Stimulated activated naive B cell treated with anti-CD40 and anti-IgM and Interleukin-4, amounts not matched to agents 10 μg/mL and 1 μg/mL and 100 μg/mL, for 72 hours (primary cell): ENCODE results near the gene TTC14.
"Not testable (repeated sequence)": the region's sequence is repeated elsewhere in the genome, so short reads cannot be mapped to it uniquely, and the experiment has no call there.

Experiments
- ATAC-seq, 2 donors: fragments of 150-1000 bp; cut with Tn5 transposase; replicated peaks; 2 replicates each; pipeline ENCODE4 v1.10.0; 2021; ENCODE audit warnings: moderate library complexity in 1 of 2
- DNase-seq: peaks from one replicate; pipeline ENCODE4 v3.0.0; 2021
- H3K27ac Mint-ChIP-seq: one replicate; pipeline ENCODE4 v1.8.0; 2022; ENCODE audit warnings: mild to moderate bottlenecking, mixed read lengths
- H3K27me3 Mint-ChIP-seq, 2 donors: one replicate each; pipeline ENCODE4 v1.8.0; 2022; ENCODE audit warnings: mixed read lengths in 2 of 2
- H3K36me3 Mint-ChIP-seq, 2 donors: one replicate each; pipeline ENCODE4 v1.8.0; 2022; ENCODE audit warnings: mixed read lengths in 2 of 2, mild to moderate bottlenecking in 1 of 2
- H3K4me1 Mint-ChIP-seq, 2 donors: one replicate each; pipeline ENCODE4 v1.8.0; 2022; ENCODE audit warnings: mixed read lengths in 2 of 2, mild to moderate bottlenecking in 1 of 2
- H3K4me3 Mint-ChIP-seq, 2 donors: one replicate each; pipeline ENCODE4 v1.8.0; 2022; ENCODE audit warnings: mild to moderate bottlenecking in 2 of 2, mixed read lengths in 2 of 2, moderate library complexity in 1 of 2
- H3K9me3 Mint-ChIP-seq, 2 donors: one replicate each; pipeline ENCODE4 v1.8.0; 2022; ENCODE audit warnings: mixed read lengths in 2 of 2, mild to moderate bottlenecking in 1 of 2

Gene TTC14

DNA sequence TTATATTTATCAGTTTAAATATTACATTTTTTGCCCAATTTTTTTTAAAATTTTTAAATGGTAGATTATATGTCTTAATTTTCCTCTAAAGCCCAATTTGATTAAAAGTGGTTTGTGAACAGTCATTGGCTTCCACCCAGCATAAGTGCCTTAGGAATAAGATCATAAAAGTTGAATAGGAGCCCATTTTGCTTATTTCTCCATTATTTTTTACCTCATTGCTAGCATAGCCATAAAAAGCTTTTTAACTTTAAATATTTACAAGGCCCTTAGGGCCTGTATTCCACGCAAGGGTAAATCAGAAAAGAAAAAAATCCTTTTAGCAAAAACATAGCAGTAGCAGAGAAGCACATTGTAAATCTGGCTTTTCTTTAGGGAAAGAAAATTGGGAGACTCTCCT, 9.0 kb downstream of the TTC14 start:
- Mint-ChIP-seq H3K36me3 (peaks cover 31 to 33% of the 10 kb centered on the region in 2 donors), H3K27ac (no peak overlapping the region), H3K4me3 (no peak overlapping the region), H3K9me3 (no peaks in the 10 kb centered on the region), H3K4me1 (peaks cover 0 to 3% of the 10 kb centered on the region in 2 donors), H3K27me3 (no peaks in the 10 kb centered on the region)
- DNase-seq (no peak), ATAC-seq (no peak)

DNA sequence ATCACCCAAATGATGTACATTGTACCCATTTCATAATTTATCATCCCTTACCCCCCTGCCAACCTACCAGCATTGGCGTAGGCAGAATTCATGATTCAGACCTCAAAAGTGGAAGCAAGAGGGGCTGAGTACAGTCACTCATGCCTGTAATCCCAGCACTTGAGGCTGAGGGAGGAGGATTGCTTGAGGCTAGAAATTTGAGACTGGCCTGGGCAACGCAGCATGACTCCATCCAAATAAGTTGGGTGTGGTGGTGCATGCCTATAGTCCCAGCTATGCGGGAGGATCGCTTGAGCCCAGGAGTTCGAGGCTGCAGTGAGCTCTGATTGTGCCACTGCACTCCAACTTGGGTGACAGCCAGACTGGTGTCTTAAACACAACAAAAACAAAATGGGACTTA, 10.4 kb downstream of the TTC14 start:
- ATAC-seq = no peak
- no peak overlapping the region for H3K4me3 Mint-ChIP-seq
- no peak overlapping the region for H3K27ac Mint-ChIP-seq
- H3K4me1 Mint-ChIP-seq = peaks cover 0 to 3% of the 10 kb centered on the region in 2 donors
- H3K36me3 Mint-ChIP-seq = peaks cover 28 to 30% of the 10 kb centered on the region in 2 donors
- H3K27me3 Mint-ChIP-seq = no peaks in the 10 kb centered on the region
- no peaks in the 10 kb centered on the region for H3K9me3 Mint-ChIP-seq
- no peak for DNase-seq

DNA sequence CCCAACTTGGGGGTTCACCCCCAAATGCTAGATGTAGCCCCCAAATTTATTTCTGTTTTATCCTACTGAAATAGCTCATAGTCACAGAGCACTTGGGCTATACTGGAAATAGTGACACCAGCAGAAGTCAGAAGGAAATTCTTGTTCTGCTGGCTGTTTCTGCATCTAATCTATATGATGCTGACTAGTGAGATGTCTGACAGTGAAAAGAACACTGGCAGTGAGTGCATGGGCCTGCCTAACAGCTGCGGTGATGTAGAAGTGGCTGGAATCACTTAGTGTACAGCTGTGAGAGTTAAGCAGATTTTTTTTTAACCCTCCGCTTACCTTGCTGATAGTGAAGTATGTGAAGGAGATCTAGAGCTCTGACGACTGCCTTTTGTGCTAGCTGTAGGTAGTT, 14.0 kb downstream of the TTC14 start:
- Mint-ChIP-seq H3K27ac (no peak overlapping the region), H3K4me3 (no peak overlapping the region), H3K27me3 (no peaks in the 10 kb centered on the region), H3K9me3 (peaks cover 0 to 2% of the 10 kb centered on the region in 2 donors), H3K4me1 (peaks cover 0 to 2% of the 10 kb centered on the region in 2 donors), H3K36me3 (peaks cover 20 to 27% of the 10 kb centered on the region in 2 donors)
- DNase-seq = no peak
- no peak for ATAC-seq

DNA sequence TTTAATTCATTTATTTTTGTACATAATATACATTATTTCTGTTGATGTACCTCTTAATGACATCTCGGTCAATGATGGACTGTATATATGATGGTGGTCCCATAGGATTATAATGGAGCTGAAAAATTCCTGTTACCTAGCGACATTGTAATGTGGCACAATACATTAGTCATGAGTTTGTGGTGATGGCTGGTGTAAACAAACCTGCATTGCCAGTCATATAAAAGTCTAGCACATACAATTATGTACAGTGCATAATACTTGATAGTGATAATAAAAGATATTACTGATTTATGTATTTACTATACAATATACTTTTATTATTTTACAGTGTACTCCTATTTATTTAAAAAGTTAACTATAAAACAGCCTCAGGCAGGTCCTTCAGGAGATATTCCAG, 15.1 kb downstream of the TTC14 start:
- H3K4me3 Mint-ChIP-seq = no peak overlapping the region
- H3K9me3 Mint-ChIP-seq = peaks cover 0 to 7% of the 10 kb centered on the region in 2 donors
- H3K36me3 Mint-ChIP-seq = peaks cover 23 to 32% of the 10 kb centered on the region in 2 donors
- peaks cover under 1 to 2% of the 10 kb centered on the region in 2 donors for H3K4me1 Mint-ChIP-seq
- DNase-seq = no peak
- H3K27ac Mint-ChIP-seq = no peak overlapping the region
- no peaks in the 10 kb centered on the region for H3K27me3 Mint-ChIP-seq
- no peak for ATAC-seq

DNA sequence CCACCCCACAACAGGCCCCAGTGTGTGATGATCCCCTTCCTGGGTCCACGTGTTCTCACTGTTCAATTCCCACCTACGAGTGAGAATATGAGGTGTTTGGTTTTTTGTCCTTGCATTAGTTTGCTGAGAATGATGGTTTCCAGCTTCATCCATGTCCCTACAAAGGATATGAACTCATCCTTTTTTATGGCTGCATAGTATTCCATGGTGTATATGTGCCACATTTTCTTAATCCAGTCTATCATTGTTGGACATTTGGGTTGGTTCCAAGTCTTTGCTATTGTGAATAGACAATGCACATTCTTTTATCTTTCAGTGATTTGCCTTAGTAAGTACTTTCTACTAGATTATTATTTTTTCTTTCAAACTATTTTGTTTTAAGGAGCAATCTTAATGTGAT, 16.6 kb downstream of the TTC14 start:
- not testable (repeated sequence) for ATAC-seq, H3K4me3 Mint-ChIP-seq, H3K27ac Mint-ChIP-seq, H3K27me3 Mint-ChIP-seq, H3K4me1 Mint-ChIP-seq, DNase-seq
- H3K9me3 Mint-ChIP-seq = peaks cover 3 to 12% of the 10 kb centered on the region in 2 donors
- H3K36me3 Mint-ChIP-seq = peaks cover 26 to 40% of the 10 kb centered on the region in 2 donors

DNA sequence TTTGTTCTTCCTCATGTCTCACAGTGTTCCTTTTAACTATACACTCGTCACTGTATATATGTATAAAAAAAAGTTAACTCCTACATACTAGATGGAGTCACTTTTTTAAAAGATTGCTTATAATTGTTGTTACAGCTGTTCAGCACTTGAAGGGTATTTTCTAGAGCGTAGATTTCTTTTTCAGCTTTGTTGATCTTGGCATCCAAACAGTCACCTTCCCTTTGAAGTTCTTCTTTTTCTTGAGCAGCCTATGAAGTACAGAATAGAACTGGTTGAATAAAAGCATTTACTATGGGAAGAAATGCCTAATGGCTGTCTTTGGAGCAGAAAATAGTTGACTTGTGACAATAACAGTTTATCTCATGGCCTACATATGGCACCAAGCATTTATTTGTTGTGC, 17.8 kb downstream of the TTC14 start:
- peaks cover 10 to 14% of the 10 kb centered on the region in 2 donors for H3K4me1 Mint-ChIP-seq
- H3K27ac Mint-ChIP-seq = no peak overlapping the region
- no peak for ATAC-seq

DNA sequence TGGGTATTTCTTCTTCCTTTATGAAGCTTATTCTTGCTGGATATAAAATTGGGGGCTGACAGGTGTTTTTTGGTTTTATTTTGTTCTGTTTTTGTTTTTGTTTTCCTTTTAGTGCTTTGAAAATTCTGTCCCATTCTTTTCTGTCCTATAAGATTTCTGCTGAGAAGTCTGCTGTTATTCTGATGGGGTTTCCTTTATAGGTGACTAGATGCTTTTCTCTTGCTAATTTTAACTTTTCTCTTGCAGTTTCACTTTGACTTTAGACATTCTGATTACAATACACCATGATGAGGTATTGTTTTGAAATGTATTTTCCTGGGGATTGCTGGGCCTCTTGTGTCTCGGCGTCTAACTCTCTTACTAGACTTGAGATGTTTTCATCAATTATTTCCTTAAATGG, 22.8 kb downstream of the TTC14 start:
- Mint-ChIP-seq H3K27ac (peak overlapping the region; percentile 65), H3K36me3 (peaks cover 58 to 70% of the 10 kb centered on the region in 2 donors), H3K4me3 (no peak overlapping the region), H3K9me3 (peaks cover 16 to 20% of the 10 kb centered on the region in 2 donors), H3K4me1 (peaks cover 13 to 29% of the 10 kb centered on the region in 2 donors), H3K27me3 (no peaks in the 10 kb centered on the region)
- peak in 1 of 2 donors; percentile 31 for ATAC-seq
- no peak for DNase-seq

More for the DNA sequence above, 17.8 kb downstream of the TTC14 start:
- H3K36me3 Mint-ChIP-seq = peaks cover 36 to 51% of the 10 kb centered on the region in 2 donors
- peaks cover 14 to 17% of the 10 kb centered on the region in 2 donors for H3K9me3 Mint-ChIP-seq
- no peak overlapping the region for H3K4me3 Mint-ChIP-seq
- H3K27me3 Mint-ChIP-seq = no peaks in the 10 kb centered on the region
- DNase-seq = no peak

DNA sequence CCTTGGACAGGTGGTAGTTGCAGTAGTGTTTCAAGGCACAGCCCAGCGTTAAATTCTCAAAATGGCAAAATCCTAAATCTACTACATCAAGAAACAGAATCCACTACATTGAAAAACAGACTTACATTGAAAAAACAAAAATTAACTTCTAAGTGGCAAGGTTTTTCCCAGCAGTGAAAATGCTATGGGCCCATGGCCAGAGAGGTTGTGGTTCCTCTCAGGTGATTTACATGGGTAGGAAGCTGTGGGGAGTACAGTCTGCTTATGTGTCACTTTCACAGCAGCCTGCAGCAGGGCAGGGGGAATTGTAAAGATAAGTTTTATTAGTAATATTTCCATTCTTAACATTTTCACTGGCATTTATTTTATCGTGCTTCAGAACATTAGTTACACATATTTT, 24.9 kb downstream of the TTC14 start:
- DNase-seq (no peak), ATAC-seq (peak; percentile 84 to 90)
- no peak overlapping the region for H3K4me3 Mint-ChIP-seq
- H3K4me1 Mint-ChIP-seq = peaks cover 13 to 29% of the 10 kb centered on the region in 2 donors
- no peak overlapping the region for H3K27ac Mint-ChIP-seq
- H3K27me3 Mint-ChIP-seq = peaks cover 0 to 4% of the 10 kb centered on the region in 2 donors
- peaks cover 49 to 55% of the 10 kb centered on the region in 2 donors for H3K36me3 Mint-ChIP-seq
- H3K9me3 Mint-ChIP-seq = peaks cover 14 to 16% of the 10 kb centered on the region in 2 donors

DNA sequence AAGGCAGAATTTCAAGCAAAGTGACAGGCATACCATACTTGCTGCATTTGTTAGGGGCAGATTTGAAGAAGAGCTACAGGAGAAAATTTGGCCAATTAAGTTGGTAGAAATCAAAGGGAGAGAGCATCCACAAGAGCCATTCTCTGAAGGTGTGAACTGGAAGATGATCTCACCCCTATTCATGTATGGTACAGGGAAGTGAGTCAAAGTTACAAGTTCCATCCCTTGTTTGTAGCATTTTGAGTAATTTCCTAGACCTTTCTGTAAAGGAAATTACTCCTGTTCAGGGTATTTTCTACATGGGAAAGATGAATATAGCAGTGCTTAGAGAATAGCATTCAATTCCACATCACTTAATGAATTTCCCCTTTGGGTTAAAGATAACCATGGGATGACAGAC, 28.4 kb downstream of the TTC14 start:
- Mint-ChIP-seq H3K27ac (no peak overlapping the region), H3K27me3 (peaks cover 28 to 29% of the 10 kb centered on the region in 2 donors), H3K4me3 (no peak overlapping the region), H3K9me3 (no peaks in the 10 kb centered on the region), H3K36me3 (peaks cover 17 to 19% of the 10 kb centered on the region in 2 donors), H3K4me1 (peaks cover 2 to 11% of the 10 kb centered on the region in 2 donors)
- DNase-seq (no peak), ATAC-seq (no peak)

DNA sequence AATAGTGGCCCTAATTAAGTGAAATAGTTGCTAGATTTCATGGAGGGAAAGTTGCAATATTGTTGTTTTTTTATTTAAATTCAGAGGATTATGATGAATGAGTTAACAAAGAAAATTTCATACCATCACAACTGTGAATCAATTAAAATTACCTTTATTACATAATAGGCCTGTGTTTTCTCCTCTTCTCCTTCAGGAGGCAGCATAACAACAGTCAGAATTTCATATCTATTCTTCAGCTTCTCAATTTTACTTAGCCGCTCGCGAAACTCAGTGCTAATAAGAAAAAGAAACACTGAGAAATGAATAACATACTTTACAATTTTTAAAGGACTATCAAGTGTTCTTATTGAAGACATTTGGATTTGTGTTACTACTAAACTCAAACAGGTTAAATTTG, 29.4 kb downstream of the TTC14 start:
- H3K4me3 Mint-ChIP-seq = no peak overlapping the region
- no peaks in the 10 kb centered on the region for H3K9me3 Mint-ChIP-seq
- H3K4me1 Mint-ChIP-seq = peaks cover 2 to 11% of the 10 kb centered on the region in 2 donors
- H3K27ac Mint-ChIP-seq = no peak overlapping the region
- H3K27me3 Mint-ChIP-seq = peaks cover 36 to 39% of the 10 kb centered on the region in 2 donors
- peaks cover 9 to 10% of the 10 kb centered on the region in 2 donors for H3K36me3 Mint-ChIP-seq
- ATAC-seq (no peak), DNase-seq (no peak)

DNA sequence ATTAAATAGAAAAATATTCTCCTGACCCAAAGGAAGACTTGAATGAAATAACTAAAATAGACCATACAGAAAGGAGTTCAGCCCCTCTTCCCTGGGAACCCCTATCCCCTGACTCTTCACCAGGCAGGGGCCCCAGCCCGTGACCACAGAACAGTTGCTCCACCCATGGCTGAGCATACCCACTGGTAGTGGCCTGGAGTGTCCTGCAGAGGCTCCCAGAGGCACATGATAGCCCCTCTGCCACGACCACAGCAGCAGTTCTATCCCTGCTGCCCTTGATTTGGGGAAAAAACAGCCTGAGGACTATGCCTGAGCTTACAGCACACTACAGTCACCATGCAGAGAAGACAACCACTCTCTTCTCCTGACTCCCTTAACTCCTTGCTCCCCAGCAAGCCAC, 31.8 kb downstream of the TTC14 start:
- peaks cover 40 to 55% of the 10 kb centered on the region in 2 donors for H3K27me3 Mint-ChIP-seq
- peak in 1 of 2 donors; percentile 33 for ATAC-seq
- H3K9me3 Mint-ChIP-seq = no peaks in the 10 kb centered on the region
- DNase-seq = no peak
- no peak overlapping the region for H3K27ac Mint-ChIP-seq
- H3K4me3 Mint-ChIP-seq = no peak overlapping the region
- no peaks in the 10 kb centered on the region for H3K4me1 Mint-ChIP-seq
- H3K36me3 Mint-ChIP-seq = no peaks in the 10 kb centered on the region

DNA sequence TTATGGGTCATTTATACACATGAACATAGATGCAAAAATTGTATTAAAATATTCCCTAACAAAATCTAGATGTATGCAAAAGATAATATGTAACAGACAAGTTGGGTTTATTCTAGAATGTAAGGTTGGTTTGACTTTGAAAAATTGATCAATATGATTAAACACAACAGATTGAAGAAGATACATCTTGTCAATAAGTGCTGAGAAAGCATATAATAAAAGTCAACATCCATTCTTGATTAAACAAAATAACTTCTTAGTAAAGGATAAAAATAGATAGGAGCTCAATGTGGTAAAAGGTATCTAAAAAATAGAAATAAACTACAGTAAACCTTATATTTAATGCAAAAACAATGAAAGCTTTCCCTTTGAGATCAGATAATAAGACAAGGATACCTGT, 39.0 kb downstream of the TTC14 start:
- no peak overlapping the region for H3K27ac Mint-ChIP-seq
- no peaks in the 10 kb centered on the region for H3K9me3 Mint-ChIP-seq
- H3K36me3 Mint-ChIP-seq = no peaks in the 10 kb centered on the region
- H3K27me3 Mint-ChIP-seq = peaks cover 18 to 44% of the 10 kb centered on the region in 2 donors
- DNase-seq (no peak), ATAC-seq (no peak)
- no peak overlapping the region for H3K4me3 Mint-ChIP-seq
- no peaks in the 10 kb centered on the region for H3K4me1 Mint-ChIP-seq

DNA sequence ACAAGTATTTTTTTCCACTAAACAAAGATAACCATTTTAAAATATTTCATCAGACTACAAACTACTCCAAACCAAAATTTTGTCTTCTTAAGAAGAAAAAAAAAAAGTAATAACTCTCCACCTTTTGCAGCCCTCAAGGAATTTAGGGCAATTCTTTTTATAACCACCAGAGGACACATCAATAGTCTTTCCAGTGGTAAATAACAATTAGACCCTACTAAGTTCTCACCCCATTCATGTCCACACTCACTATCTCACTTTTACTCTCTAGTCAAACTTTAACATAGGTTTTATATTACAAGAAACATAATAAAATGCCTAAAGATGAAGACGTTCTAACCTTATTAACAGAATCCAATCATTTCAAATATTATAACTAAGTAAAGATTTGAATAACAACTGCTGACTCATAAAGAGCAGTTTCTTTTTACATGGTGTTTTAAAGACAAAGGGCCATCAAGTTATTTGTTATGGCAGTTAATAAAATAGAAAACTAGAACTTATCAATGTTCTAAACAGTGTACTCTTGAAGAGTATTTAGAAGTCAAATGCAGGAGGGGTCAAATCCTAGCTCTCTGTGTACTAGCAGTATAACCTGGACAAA, 44.3 kb downstream of the TTC14 start:
- Mint-ChIP-seq H3K4me3 (no peak overlapping the region), H3K9me3 (no peaks in the 10 kb centered on the region), H3K36me3 (no peaks in the 10 kb centered on the region), H3K27me3 (peaks cover 20 to 37% of the 10 kb centered on the region in 2 donors), H3K4me1 (no peaks in the 10 kb centered on the region), H3K27ac (no peak overlapping the region)
- ATAC-seq (no peak), DNase-seq (no peak)

DNA sequence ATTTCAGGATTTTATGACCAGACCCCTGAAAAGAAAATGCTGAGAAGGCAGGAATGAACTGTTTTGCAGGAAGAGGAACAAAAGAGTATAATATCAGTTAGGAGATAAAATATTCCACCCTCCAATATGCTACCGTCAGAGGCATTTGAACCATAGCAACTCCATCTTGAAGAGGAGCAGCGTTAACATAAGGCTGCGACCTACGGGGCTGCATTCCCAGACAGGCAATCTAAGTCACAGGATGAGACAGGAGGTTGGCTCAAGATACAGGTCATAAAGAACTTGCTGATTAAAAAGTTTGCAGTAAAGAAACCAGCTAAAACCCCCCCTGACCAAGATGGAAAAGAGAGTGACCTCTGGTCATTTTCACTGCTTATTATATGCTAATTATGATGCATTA, 54.4 kb downstream of the TTC14 start:
- ATAC-seq (no peak), DNase-seq (no peak)
- Mint-ChIP-seq H3K9me3 (no peaks in the 10 kb centered on the region), H3K4me3 (no peak overlapping the region), H3K27ac (no peak overlapping the region), H3K36me3 (no peaks in the 10 kb centered on the region), H3K4me1 (no peaks in the 10 kb centered on the region), H3K27me3 (peaks cover 12 to 24% of the 10 kb centered on the region in 2 donors)

DNA sequence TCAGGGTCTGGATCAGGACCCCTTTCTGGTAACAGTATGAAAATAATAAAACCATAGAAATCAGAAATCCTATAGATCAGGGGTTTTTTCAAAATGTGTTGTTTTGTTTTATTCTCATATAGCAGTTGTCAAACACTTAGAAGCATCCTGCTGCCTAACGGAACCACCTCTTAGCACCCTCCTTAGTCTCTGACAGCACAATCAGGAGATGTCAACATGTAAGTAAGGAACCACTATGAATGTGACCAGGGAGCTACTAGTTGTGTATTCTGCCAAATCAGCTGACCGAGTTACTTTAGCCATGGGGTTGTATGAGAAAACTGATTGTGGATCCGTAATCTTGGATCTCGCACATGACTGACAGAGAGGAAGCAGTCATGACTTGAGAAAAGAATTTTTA, 55.1 kb downstream of the TTC14 start:
- no peaks in the 10 kb centered on the region for H3K36me3 Mint-ChIP-seq
- H3K9me3 Mint-ChIP-seq = no peaks in the 10 kb centered on the region
- ATAC-seq = no peak
- H3K27me3 Mint-ChIP-seq = peaks cover 12 to 24% of the 10 kb centered on the region in 2 donors
- no peak for DNase-seq
- no peaks in the 10 kb centered on the region for H3K4me1 Mint-ChIP-seq
- H3K4me3 Mint-ChIP-seq = no peak overlapping the region
- no peak overlapping the region for H3K27ac Mint-ChIP-seq
